Measurements from ENCODE around the gene BAD. TPM values are rescaled to one million over a fixed set of nuclear protein-coding genes. Genes with fewer than 3 reads are reported as not detected.

BAD gene
- total RNA-seq, 1 donor from 2014 or later, result 51.0 TPM

Other genes starting within 250 kb of the BAD start
- not detected in 2 replicates for gene FLRT1, start 248.7 kb downstream of the BAD start, total RNA-seq
- 8.1 and 21.7 TPM in 2 replicates for gene MACROD1, start 118.6 kb downstream of the BAD start, total RNA-seq
- 125 and 414 TPM in 2 replicates for gene STIP1, start 98.5 kb downstream of the BAD start, total RNA-seq
- gene FERMT3, start 77.9 kb downstream of the BAD start, total RNA-seq, result 6.7 and 9.6 TPM in 2 replicates
- 37.0 and 48.2 TPM in 2 replicates for gene TRPT1, start 58.5 kb downstream of the BAD start, total RNA-seq
- gene NUDT22, start 58.4 kb downstream of the BAD start, total RNA-seq, result 61.7 and 73.2 TPM in 2 replicates
- 8.5 and 9.2 TPM in 2 replicates for gene DNAJC4, start 54.1 kb downstream of the BAD start, total RNA-seq
- gene VEGFB, start 50.1 kb downstream of the BAD start, total RNA-seq, result 14.6 and 17.2 TPM in 2 replicates
- gene FKBP2, start 43.6 kb downstream of the BAD start, total RNA-seq, result 86.8 and 87.4 TPM in 2 replicates
- 191 and 431 TPM in 2 replicates for gene PPP1R14B, start 37.7 kb downstream of the BAD start, total RNA-seq
- 33.0 and 75.5 TPM in 2 replicates for gene PLCB3, start 33.1 kb downstream of the BAD start, total RNA-seq
- 7.7 and 8.2 TPM in 2 replicates for gene GPR137, start 1.2 kb upstream of the BAD start, total RNA-seq
- not detected in 2 replicates for gene KCNK4, start 6.6 kb upstream of the BAD start, total RNA-seq
- 0.28 TPM in 1 of 2 replicates, not detected in the other for gene CATSPERZ, start 15.7 kb upstream of the BAD start, total RNA-seq
- gene ESRRA, start 20.9 kb upstream of the BAD start, total RNA-seq, result 31.9 and 36.4 TPM in 2 replicates
- gene TRMT112, start 32.9 kb upstream of the BAD start, total RNA-seq, result 260 and 325 TPM in 2 replicates
- 261 and 263 TPM in 2 replicates for gene PRDX5, start 33.5 kb upstream of the BAD start, total RNA-seq
- 1.2 and 2.3 TPM in 2 replicates for gene CCDC88B, start 55.5 kb upstream of the BAD start, total RNA-seq
- gene RPS6KA4, start 74.5 kb upstream of the BAD start, total RNA-seq, result 29.0 and 61.3 TPM in 2 replicates

All from regular cardiac myocyte (primary cell).